Frontal cortex (tissue), 4 donors: ENCODE results near the gene TLX2. TPM values are rescaled to one million over a fixed set of nuclear protein-coding genes. Genes with fewer than 3 reads are reported as not detected.
"Not testable (repeated sequence)": the region's sequence is repeated elsewhere in the genome, so short reads cannot be mapped to it uniquely, and the experiment has no call there.

Experiments
- DNase-seq, 2 donors: peaks; one replicate each; pipeline ENCODE4 v3.0.0; 2012; ENCODE audit warnings: low spot score in 2 of 2
- FAIRE-seq: peaks from 2 replicates; lab custom pipeline; 2012; peaks lifted over from hg19 to GRCh38; lab: Jason Lieb, UNC
- total RNA-seq: library from RNA; depleted of rRNA; stranded (reverse); fragments of >200 nt; gene quantifications from one replicate; pipeline ENCODE4 v1.2.3, GENCODE V29; 2014
- donor health status: control.
- donor health status: control.
- donor health status: control.

The TLX2 gene
- total RNA-seq: not detected

DNA sequence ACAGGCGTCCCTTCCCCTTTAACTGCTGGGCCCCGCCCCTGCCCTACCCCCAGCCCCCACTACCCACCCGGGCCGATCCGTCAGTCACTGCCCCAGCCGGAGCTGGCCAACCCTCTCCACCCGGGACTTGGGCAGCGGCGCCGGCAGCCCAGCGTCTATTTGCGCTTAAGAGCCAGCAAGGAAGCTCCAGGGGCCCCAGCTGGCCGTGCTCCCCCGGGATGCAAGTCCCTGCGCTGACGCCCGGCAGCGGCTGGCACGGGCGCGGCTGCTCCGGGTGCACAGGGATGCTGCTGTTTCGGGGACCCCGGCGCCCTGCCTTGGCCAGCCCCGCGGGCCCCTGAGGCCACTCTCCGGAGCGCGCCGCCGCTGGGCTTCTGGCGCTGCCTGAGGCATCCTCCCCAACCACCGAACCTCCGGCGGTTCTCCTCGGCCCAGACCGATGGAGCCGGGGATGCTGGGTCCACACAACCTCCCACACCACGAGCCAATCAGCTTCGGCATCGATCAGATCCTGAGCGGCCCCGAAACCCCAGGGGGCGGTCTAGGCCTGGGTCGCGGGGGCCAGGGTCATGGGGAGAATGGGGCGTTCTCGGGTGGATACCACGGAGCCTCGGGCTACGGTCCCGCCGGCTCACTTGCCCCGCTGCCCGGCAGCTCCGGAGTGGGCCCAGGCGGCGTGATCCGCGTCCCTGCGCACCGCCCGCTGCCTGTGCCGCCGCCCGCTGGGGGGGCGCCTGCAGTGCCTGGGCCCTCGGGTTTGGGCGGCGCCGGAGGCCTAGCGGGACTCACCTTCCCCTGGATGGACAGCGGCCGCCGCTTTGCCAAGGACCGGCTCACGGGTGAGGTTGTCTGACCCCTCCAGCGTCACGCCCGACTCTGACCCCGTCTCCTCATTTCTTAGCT is at the start of gene TLX2:
TSS of gene TLX2 (plus strand) at position 83 of the 903 bp plus-strand sequence. CDS start at position 440, 357 bp downstream.
- FAIRE-seq (no peak), DNase-seq (peak in 1 of 2 donors; percentile 49)

DNA sequence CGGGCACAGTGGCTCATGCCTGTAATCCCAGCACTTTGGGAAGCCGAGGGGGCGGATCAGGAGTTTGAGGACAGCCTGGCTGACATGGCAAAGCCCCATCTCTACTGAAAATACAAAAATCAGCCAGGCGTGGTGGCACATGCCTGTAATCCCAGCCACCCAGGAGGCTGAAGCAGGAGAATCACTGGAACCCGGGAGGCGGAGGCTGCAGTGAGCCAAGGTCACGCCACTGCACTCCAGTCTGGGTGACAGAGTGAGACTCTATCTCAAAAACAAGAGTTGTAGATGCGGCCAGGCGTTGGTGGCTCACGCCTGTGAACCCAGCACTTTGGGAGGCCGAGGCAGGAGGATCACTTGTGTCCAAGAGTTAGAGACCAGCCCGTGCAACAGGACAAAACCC is 43.5 kb upstream of the TLX2 start:
- DNase-seq, FAIRE-seq: not testable (repeated sequence)

DNA sequence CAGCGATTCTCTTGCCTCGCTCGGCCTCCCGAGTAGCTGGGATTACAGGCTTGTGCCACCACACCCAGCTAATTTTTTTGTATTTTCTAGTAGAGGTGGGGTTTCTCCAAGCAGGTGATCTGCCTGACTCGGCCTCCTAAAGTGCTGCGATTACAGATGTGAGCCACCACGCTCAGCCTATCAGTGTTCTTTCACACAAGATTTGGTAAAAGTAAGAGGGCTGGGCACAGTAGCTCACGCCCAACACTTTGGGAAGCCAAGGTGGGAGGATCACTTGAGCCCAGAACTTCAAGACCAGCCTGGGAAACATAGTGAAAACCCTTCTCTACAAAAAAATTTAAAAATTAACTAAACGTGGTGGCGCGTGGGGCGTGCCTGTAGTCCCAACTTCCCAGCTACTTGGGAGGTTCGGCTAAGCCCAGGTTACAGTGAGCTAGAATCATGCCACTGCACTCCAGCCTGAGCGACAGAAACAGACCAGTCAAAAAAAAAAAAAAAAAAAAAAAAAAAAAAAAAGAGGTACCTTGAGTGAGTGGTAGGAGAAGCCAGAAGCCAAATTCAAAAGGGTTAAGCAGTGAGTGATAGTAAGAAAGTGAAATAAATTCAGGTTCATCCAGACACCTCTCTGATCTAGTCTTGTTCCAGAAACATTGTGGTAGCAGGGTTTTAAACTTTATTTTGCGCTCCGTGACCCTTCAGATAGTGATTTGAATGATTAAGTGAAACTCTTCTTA is 42.8 kb upstream of the TLX2 start:
- DNase-seq: no peak
- no peak for FAIRE-seq

DNA sequence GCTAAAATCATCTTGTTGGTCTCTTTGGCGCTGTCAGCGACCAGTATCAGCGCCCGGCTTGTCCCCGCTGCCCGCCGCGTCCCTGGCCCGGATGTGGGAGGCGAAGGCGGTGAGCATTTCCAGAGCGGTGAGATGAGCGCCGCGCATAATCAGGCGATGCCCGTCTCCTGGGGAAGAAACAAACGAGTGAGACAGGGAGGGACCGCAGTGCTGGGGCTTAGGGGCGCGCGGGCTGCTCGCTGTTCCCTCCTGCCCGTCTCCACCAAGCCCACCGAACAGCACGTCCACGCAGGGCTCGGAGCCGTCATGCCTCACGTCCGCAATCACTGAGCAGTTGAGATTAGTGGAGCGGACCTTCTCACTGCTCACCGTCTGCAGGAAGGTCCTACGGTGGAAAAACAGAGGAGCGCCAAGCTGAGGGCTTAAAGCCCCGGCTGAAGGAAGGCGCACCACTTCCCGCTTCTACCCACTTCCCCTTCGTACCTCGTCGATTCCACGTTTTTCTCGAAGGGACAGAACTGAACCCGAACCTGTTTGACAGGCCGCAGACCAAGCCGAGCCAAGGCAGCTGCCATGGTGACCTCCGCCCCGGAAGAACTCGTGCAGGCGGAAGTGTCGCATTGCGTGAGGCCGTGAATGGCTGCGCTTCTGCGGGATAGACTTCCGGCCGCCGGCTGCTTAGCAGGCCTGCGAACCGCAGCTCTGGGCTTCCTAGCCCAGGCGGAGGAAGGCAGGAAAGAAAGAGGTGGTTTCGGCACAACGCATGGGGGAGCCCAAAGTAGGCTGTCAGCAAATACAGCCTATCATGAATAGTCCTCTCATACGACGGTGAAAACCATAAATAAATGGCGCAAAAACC is 41.9 kb upstream of the TLX2 start, which contains the start of gene MRPL53:
TSS of gene MRPL53 (minus strand) at position 595 of the 859 bp plus-strand sequence. CDS start at position 575, 20 bp downstream.
- DNase-seq (peak; percentile 81 to 82), FAIRE-seq (no peak)

DNA sequence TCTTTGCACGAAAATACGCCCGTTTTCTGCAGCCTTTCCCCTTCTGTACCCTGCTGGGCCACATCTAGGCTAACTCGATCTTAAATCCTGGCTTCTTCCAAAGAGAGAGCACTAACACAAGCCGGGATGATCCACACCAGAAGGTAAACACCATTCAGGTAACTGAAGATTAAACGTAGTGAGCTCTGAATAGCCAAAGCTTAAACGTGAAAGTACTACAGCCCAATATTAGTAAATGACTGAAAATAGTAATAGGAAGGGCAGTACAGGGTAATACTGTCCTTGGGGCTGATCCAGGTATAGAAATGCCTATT is 41.3 kb upstream of the TLX2 start:
- no peak for DNase-seq
- no peak for FAIRE-seq

DNA sequence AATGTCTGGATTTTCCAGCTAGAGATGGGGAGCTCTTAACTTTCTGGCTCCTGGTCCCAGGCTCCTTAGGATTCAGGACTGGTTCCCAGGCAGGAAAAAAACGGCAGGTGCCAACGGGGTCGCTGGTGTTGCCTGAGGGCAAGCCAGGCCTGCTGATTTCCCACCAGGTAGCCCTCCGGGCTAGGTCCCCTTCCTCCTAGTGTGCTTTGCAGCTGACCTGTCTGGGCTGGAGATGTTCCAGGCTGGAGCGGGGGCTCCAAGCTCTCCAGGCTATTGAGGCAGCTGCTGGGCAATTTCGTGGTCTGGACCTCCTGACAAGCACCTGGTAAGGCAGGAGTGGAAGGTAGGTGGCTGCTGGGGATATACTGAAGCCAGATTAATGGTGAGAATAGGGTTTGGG is 39.8 kb upstream of the TLX2 start:
- DNase-seq (no peak), FAIRE-seq (no peak)

DNA sequence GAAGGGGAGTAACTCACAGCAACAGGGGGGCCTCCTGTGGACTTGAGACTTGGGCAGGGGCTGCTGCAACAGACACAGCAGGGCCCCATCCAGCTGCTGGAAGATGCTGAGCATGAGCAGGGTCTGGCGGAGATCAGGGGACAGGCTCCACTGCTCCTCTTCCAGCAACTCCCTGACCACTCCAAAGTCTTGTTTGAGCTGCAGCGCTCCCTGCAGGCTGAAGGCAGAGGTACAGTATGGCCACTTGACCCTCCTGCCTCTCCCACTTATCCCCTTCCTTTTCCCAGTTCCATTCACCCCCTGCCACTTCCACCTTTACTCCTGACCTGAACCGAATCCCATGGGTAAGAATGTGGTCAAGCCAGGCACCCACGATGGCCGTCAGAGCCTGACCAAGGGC is 39.4 kb upstream of the TLX2 start:
- no peak for DNase-seq
- FAIRE-seq: no peak

DNA sequence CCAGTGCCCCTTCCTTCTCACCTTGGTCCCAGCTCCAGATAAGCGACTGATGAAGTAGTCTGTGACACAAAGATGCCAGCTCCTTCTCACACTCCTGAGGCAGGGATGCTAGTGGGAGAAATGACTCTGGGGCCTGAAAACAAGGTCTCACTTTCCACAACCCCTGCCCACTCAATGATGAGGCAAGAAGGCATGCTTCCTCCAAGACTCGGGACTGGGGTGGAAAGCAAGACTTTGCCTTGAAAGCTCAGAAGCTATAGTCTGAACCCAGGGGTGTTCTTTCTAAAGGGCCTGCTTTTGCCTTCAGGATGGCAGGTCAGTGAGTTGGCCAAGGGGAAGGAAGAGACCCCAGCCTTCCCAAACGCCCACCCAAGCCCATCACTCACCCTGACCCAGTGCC is 32.8 kb upstream of the TLX2 start:
- DNase-seq: no peak
- FAIRE-seq: no peak

DNA sequence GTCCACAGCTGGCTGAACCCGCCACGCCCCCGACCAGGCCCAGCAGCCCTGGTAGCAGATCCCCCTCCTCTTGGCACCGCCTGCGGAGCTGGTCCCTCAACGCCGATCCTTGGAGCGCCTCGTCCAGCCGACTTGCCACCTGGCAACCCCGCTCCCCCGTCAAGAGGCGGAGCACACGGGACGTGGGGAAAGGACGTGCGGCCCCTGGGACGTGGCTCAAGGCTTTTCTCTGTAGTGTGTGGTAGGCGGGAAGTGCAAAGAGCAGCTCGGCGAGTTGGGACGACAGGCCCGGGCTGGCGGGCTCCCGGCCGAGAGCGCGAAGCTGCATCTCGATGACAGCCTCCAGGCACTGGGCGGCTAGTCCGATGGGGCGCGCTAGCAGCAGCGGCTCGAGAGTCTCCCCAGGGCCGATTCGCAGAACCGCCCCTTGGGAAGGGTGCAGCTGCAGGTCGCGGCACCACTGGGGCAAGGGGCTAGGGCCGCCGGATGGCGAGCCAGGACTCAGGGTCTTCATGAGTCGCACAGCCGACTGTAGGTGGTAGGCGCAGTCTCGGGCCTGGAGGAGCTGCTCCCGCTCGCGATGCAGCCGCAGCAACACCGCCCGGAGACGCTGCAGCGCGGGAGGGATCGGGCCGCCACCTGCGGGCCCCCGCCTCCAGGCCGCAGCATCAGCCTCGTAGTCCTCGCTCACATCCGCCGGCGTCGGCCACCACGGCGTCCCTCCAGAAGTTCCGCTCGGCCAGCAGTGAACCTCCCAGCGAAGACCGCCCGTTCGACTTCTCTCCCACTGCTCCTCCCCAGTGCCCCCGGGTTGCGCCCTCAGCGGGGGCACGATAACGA is 32.1 kb upstream of the TLX2 start:
- FAIRE-seq (no peak), DNase-seq (no peak)

DNA sequence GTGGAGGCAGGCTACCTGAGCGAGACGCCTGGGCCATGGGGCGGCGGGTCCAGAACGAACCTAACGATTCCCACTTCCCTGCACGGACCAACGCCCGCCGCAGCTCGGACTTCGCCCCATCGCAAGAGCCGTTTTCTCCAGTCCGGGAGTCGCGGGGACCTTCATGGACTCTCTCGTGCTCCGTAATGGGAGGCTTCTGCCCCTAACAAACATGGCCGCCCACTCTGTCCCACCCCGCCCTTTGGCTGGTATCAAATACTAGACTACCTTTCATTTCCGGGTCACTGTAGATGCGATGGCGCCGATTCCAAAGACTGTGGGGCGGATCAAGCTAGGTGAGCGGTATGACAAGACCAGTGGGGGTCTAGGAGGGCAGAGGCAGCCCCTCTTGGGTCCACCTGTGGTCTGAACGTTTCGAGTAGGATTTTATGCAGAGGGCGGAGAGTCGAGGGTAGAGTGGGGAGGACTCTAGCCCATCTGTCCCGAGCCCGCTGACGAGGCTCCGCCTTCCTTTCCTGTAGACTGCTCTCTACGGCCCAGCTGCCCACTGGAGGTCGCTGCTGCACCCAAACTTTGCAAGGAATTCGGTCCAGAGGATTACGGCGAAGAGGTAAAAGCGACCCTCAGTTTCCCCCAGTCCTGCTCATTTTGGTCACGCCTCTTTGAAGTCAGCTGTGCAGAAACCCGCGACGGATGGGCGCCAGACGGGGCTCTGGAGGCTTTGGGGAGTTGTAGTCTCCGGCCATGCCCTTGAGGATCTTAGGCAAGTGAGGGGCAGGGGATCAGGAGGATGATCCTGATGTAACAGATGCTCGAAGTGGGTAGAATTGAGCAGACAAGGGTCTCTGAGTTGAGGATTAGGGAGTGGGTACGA is 31.2 kb upstream of the TLX2 start, which contains the start of the genes CCDC142 and TTC31:
TSS of gene CCDC142 (minus strand) at position 198 of the 874 bp plus-strand sequence. CDS start at position 37, 161 bp downstream.
TSS of gene TTC31 (plus strand) at position 281 of the 874 bp plus-strand sequence. CDS start at position 296, 15 bp downstream.
- DNase-seq (peak; percentile 90 to 93), FAIRE-seq (no peak)

DNA sequence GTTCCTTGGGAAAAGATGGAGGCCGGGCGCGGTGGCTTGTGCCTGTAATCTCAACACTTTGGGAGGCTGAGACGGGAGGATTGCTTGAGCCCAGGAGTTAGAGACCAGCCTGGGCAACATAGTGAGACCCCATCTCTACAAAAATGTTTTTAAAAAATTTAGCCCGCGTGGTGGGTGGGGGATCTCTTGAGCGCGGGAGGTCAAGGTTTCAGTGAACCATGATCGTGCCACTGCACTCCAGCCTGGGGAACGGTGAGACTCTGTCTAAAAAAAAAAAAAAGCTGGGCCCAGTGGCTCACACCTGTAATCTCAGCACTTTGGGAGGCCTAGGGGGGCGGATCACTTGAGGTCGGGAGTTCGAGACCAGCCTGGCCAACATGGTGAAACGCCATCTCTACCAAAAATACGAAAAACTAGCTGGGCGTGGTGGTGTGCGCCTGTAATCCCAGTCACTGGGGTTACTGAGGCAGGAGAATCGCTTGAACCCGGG is 30.5 kb upstream of the TLX2 start:
- not testable (repeated sequence) for DNase-seq, FAIRE-seq

DNA sequence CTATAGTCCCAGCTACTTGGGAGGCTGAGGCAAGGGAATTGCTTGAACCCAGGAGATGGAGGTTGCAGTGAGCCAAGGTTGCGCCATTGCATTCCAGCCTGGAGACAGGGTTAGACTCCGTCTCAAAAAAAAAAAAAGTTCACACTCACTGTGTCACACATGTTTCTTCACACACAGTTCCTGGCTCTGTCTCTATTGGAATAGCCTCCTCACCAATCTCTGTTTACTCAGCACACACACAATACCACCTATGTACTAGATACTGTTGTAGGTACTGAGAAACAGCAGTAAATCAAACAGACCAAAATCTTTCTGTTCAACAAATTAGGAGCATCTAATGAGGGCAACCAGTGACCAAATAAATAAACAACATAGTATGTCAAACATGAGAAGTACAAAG is 28.1 kb upstream of the TLX2 start:
- DNase-seq (no peak), FAIRE-seq (no peak)

DNA sequence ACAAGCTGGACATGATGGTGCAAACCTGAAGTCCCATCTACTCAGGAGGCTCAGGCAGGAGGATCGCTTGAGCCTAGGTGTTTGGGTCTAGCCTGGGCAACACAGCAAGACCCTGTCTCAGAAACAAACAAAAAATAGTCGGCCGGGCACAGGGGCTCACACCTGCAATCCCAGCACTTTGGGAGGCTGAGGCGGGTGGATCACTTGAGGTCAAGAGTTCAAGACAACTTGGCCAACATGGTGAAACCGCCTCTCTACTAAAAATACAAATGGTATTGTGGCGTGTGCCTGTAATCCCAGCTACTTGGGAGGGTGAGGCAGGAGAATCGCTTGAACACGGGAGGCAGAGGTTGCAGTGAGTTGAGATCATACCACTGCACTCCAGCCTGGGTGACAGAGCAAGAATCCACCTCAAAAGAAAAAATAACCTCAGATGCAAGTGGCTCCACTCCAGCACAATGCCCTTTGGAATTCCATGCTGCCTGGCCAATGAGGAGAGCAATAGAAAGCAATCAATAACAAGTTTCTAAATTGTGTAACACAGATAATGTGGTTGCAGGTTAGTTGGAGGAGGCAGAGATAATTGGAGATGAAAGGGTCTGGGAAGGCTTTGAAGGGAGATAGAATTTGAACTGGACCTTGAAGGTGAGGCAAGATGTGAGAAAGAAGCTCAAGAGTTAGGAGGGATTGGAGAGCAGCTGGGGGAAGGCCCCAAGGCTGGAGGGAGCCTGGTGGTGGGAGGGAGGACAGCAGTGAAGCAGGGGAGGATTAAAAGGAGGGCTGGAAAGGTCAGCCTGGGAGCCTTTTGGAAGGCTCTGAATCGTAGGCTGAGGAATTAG is 25.4 kb upstream of the TLX2 start:
- no peak for DNase-seq
- no peak for FAIRE-seq

DNA sequence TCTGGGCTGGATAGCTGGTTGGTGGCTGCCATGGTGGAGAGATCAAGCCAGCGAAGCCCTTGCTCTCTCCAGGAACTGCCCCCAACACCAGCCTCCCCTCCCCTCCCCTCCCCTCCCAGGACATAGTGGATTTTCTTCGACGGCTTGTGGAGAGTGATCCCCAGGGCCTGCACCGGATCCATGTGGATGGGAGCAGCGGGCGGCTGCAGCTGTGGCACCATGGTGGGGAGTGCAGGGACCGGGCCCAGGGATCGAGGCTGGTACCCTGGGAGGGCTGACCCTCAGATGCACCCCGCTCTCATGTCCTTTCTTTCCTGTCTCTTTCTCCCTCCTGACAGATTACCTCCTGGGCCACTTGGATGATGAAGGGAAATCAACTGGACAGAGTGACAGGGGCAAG is 24.3 kb upstream of the TLX2 start:
- DNase-seq: no peak

DNA sequence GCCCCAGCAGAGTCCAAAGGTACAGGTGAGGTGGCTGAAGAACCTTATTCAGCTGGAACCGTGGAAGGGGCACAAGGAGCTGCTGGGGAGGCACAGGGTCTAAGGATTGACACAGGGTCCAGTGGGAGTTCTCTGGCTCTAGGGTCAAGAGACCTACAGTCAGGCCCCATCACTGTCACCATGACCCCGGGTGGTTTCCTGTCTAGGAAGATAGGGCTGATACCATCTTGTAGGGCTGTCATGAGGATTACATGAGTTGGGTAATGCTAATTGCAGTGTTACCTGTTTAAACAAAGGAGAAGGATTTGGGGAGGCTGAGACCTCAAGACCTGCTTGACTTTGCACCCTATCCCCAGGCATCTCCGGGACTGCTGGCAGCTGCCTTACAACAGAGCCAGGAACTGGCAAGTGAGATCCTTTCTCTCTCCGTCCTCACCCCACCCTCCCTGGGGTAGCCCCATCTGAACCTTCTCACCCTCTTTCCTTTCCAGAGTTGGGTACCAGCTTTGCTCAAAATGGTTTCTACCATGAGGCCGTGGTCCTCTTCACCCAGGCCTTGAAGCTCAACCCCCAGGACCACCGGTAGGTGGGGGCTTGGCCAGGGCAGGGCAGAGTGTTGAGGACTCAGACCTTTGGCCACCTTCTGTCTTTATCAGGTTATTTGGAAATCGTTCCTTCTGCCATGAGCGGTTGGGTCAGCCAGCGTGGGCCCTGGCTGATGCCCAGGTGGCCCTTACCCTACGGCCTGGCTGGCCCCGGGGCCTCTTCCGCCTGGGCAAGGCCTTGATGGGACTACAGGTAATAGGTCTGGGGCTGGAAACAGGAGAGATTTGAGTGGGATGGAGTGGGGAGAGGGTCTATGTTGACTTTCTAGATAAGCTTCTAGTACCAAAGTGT is 22.4 kb upstream of the TLX2 start:
- FAIRE-seq (no peak), DNase-seq (no peak)

More for the DNA sequence above, 24.3 kb upstream of the TLX2 start:
- no peak for FAIRE-seq

DNA sequence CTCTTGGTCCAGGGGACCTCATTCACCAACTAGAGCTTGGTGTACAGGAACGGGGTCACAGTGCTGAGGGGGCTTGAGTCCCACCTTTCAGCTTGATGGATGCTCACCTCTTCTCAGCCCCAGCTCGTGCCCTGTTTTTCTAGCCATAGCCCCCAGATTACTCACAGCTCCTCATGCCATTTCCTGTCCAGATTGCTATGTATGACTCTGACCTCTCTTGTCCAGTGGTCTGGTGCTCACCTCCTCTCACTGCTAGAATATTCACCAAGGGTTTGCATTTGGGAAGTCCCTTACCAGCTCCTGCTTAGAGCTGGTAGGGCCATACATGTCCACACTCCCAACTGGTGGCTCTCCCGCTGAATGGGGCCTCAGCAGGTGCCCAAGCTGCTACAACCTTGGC is 20.7 kb upstream of the TLX2 start:
- FAIRE-seq: no peak
- no peak for DNase-seq
